Prostate gland (tissue), 2 donors: ENCODE data around the gene SNAP29.

ENCODE experiments used
- CTCF ChIP-seq, 4 experiments: fragments of 200-600 bp in 2 of 4; fragments of 450-650 bp in 2 of 4; sonication (generic) in 2 of 4; IDR thresholded peaks; 1 replicate in 3 of 4; 2 replicates in 1 of 4; pipeline ENCODE4 v1.5.1; 2016 to 2019; ENCODE audit warnings: antibody characterized with exemption in 4 of 4, mild to moderate bottlenecking in 2 of 4, moderate library complexity in 2 of 4
- POLR2AphosphoS5 ChIP-seq: sonication (generic); formaldehyde crosslinking; IDR thresholded peaks from one replicate; pipeline ENCODE4 v1.6.1; 2017; ENCODE audit warnings: antibody characterized with exemption

GRCh38 chr22:20836987-20837823, 21.6 kb upstream of the SNAP29 start:
- TF ChIP-seq CTCF (IDR thresholded peaks at IDR 0.05) (no peak), POLR2AphosphoS5 (no peak)
